Kidney tubule cell (primary cell): ENCODE results near the gene TLE1.
"Not testable (repeated sequence)": the region's sequence is repeated elsewhere in the genome, so short reads cannot be mapped to it uniquely, and the experiment has no call there.

Experiments used
- DNase-seq: peaks from one replicate; pipeline ENCODE4 v3.0.0-alpha.2; 2018; ENCODE audit warnings: low spot score

TLE1 gene

DNA sequence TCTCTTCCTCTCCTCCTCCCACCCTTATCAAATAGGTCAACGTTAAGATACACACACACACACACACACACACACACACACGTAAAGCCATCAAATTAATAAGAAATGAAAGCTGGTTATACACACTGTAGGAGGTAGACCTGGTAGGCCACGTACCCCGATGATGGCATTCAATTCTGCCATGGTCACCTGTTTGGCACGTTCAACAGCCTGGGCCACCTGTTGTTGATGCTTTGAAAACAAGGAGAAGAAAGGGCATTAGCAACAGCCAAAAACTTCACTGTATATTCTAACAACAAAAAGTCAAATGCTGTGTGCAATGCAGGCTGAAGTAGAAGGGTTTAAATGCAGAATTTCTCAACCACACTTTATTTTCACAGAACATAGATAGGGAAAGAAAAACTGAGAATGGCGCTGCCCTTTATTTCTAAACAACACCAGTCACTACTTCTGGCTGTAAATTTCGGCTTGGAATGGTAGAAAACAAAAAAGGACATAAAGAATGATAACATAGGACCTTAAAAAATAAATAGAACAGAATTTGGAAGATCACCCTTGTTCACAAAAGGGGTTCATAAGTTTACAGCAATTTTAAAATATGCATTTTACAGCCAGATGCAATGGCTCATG, 37.2 kb downstream of the TLE1 start:
- no peak for DNase-seq

GRCh38 chr9:81650586-81651515, 38.5 kb downstream of the TLE1 start:
- no peak for DNase-seq

- DNase-seq, result no peak
These were observed 39.7 kb downstream of the TLE1 start for GRCh38 chr9:81649475-81650240.

GRCh38 chr9:81648891-81649290, 40.5 kb downstream of the TLE1 start:
- no peak for DNase-seq

- no peak for DNase-seq
These were observed 43.0 kb downstream of the TLE1 start for GRCh38 chr9:81646337-81646736.

GRCh38 chr9:81644513-81644912, 44.8 kb downstream of the TLE1 start:
- DNase-seq, result not testable (repeated sequence)

DNA sequence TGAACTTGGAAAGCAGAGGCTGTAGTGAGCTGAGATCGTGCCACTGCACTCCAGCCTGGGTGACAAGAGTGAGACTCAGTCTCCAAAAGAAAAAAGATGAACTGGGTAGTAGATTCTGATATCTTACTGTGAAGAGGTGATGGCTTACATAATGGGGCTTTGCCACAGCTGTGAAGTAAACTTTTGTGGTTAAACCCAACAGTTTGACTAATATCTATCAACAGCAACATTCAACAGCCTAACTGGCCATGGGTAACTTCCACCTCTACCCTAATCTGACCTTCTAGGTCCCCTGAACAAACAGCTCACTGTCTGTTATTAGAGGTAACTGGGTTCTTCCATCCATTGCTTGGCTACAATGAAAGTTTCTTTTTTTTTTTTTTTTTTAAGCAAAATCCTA, 52.1 kb downstream of the TLE1 start:
- no peak for DNase-seq

- DNase-seq, result no peak
These were observed 53.1 kb downstream of the TLE1 start for GRCh38 chr9:81636255-81636599.

DNA sequence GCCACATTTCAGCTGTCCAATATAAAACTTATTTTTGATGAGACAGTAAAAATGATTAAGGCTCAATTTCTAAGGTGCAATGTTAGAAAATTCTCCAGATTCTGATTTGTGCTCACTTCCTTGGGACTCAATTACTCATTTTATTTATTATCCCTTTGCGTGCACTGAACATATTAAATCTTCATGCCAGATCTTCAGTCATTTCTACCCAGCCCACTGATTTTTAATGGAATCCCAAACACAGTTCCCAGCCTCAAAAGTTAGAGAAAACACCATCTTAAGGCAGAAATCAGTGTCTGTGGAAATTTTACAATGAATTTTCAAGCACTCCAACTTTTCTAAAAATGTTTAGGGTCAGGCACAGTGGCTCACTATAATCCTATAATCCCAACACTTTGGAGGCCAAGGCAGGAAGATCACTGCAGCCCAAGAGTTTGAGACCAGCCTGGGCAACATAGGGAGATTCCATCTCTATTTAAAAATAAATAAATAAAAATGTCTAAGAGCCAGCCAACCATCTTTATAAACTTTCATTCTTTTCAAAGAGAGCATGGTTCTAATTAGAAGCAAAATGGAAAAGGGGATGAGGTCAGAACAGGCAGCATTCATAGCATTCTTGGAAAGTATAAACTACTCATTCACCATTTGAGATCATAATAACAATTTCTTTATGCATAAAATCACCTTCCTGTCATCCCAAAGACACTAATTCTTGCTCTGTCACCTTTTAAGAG, 53.7 kb downstream of the TLE1 start:
- peak; percentile 23 for DNase-seq

DNA sequence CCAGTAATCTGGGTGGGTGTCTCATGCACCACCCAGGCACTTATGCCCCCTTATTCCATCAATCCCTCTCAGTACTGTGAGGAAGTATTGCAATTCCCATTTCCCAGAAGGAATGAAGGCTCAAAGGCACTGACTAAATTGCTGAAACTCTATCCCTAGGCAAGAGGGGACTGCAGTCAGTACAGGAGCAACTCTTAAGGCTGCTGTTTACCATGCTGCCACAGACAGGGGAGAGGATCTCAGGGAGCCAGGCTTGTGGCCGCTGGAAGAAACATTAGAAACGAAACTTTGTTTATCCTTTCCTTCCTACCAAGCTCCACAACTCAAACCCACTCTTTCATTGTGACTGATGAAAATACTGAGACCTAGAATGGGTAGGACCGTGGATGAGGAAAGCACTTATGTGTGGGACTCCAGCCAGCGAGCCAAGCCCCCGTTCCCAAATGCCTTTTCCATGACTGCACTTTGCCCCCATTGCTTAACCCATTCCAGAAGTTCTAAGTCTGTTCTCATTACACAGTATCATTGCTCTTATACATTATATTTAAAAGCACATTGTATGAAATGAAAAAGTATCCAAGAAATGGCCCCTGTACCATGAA, 54.3 kb downstream of the TLE1 start:
- no peak for DNase-seq

- DNase-seq, result no peak
These were observed 55.1 kb downstream of the TLE1 start for GRCh38 chr9:81633952-81634854.

- DNase-seq, result peak; percentile 40
These were observed 56.7 kb downstream of the TLE1 start for GRCh38 chr9:81632599-81632998.

GRCh38 chr9:81631218-81631745, 58.1 kb downstream of the TLE1 start:
- no peak for DNase-seq

DNA sequence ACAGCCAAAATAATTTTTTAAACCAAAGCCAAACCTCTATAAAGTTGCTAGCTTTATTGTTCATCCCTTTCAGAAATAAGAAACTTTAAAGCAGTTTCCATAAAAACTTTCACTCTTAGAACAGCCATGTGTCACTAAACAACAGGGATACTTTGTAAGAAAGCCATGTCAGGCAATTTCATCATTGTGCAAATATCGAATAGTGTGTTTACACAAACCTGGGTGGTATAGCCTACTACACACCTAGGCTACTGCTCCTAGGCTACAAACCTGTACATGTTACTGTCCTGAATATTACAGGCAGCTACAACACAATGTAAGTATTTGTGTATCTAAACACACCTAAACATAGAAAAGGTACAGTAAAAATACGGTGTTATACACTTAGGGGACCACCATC, 59.9 kb downstream of the TLE1 start:
- no peak for DNase-seq

DNA sequence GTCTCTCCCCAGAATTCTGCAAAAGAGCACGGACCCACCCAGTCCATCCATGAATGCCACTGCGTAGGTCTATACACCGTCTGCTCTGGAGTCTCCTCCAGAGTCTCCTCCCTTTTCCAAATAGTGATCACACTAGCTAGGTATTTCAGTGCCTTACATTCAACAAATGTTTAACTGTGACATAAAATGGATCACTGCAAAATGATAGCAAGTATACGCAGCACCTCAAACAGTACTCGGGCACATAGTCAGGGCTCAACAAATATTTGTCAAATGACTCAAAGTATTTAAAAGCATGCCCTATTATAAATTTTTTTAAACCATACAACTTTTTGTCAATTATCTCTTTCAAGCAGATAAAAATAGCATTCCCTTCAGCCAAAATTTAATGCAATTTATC, 60.5 kb downstream of the TLE1 start:
- peak; percentile 67 for DNase-seq

DNA sequence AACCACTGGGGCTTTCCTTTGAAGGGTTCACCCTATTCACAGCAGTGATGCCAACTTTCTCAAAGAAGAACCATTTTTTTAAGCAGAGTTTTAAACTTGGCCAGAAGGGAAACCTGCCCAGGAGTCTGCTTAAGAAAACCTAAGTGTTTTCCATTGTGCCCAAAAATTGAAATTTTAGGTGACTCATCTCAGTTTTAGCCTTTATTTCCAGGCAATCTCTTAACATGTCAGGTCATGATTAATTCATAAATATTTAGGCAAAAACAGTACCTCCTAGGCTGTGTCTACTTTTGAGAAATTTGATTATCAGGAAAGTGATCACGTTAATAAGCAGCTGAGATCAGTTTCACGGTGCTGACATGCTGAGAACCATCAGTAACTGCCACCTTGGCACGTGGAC, 61.9 kb downstream of the TLE1 start:
- no peak for DNase-seq

DNA sequence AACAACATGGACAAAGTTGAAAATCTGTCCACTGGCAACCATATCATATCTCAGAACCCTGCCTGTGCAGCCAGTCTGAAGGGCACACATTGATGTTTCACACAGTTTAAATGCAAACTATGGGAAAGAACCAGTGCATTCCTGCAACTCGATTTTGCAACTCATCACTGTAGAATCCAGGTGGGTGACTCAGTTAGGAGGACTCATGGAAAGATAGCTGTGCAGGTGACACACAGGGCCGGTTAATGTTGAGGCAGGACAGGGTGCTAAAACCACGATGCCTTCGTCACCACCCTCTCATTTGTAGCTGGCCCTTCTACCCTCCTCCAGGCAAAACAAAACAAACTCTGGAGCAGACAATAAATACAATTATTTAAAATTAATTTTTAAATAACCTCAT, 62.8 kb downstream of the TLE1 start:
- peak; percentile 94 for DNase-seq

DNA sequence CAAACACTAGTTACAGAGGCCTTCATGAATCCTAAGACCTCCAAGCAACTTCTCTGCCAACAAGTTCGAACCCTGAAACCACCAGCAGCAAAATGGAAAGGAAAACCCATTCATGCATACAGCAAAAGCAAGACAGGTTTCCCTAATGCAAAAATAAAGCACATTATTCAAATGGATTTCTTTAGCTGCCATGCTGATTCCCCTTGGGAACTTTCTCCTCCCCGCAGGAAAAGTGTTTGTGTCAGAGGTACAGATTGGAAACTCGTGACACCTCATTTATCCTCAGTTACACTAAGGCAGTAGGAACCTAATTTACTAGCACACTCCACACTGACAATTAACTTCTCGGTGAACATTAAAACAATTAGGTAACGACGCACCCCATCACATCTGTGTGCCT, 63.4 kb downstream of the TLE1 start:
- DNase-seq, result no peak

- no peak for DNase-seq
These were observed 65.6 kb downstream of the TLE1 start for GRCh38 chr9:81623778-81624177.

DNA sequence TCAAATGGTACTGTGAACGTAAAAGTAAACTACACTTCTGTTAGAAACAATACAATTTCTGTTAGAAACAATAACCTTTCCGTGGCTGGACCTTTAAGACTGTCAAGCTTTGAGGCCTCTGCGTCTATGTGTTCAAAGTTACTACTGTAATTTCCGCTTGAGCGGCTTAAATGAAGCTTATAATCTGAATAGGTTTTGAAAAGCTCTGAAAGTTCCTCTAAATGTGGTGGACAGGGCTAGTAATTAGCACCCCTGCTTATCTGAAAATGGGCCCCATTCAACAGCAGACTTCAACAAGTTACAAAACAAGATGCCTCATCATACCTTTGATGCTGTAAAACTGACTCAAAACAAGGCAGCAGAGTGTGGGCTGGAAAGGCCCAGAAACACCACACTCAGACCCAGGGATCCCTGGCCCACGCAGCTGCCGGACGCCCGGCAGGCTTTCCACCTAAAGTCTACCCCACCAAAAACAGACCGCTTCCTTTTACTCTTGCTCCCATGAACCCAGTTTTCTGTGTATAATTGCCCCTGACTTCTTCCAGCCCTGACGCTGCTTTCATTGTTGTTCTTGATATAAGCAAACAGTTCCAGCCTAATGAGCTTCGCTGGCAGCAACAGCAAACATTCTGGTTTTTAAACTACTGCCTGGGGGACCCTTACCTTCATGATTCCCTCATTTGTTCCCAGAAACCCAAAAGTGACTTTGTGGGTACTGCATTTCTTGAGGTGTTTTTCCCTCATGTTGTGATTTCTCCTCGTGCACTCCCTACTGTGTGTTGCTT, 66.7 kb downstream of the TLE1 start:
- no peak for DNase-seq
